Measurements from ENCODE around the gene PRKD1. TPM values are rescaled to one million over a fixed set of nuclear protein-coding genes. Genes with fewer than 3 reads are reported as not detected.

Gene PRKD1
- total RNA-seq, 1 experiment from 2014 or later = 0.36 TPM

GRCh38 chr14:29601616-29602015, 326.0 kb downstream of the PRKD1 start:
- DNase-seq = no peak
- CTCF ChIA-PET = no interaction called here
- H3K9me3 ChIP-seq = no peaks in the 10 kb centered on the region
- intact Hi-C loops (cut with micrococcal nuclease; ENCODE audit: unreplicated experiment) = no loop called here
- no peaks in the 10 kb centered on the region for H3K27me3 ChIP-seq (replicated peaks; ENCODE audit: control insufficient read depth, insufficient read depth, low read length)
- Mint-ChIP-seq H3K9me3 (ENCODE audit: unreplicated experiment) (no peaks in the 10 kb centered on the region), H3K27ac (ENCODE audit: unreplicated experiment) (no peak overlapping the region), H3K4me3 (ENCODE audit: unreplicated experiment) (no peak overlapping the region), H3K27me3 (ENCODE audit: insufficient read depth, unreplicated experiment) (peaks cover 5% of the 10 kb centered on the region), H3K36me3 (ENCODE audit: insufficient read depth, unreplicated experiment) (no peaks in the 10 kb centered on the region), H3K4me1 (ENCODE audit: low read depth, unreplicated experiment) (no peaks in the 10 kb centered on the region)
- H3K4me3 ChIP-seq (ENCODE audit: low read depth, low read length) = no peak overlapping the region
- TF ChIP-seq, protein P1, sequence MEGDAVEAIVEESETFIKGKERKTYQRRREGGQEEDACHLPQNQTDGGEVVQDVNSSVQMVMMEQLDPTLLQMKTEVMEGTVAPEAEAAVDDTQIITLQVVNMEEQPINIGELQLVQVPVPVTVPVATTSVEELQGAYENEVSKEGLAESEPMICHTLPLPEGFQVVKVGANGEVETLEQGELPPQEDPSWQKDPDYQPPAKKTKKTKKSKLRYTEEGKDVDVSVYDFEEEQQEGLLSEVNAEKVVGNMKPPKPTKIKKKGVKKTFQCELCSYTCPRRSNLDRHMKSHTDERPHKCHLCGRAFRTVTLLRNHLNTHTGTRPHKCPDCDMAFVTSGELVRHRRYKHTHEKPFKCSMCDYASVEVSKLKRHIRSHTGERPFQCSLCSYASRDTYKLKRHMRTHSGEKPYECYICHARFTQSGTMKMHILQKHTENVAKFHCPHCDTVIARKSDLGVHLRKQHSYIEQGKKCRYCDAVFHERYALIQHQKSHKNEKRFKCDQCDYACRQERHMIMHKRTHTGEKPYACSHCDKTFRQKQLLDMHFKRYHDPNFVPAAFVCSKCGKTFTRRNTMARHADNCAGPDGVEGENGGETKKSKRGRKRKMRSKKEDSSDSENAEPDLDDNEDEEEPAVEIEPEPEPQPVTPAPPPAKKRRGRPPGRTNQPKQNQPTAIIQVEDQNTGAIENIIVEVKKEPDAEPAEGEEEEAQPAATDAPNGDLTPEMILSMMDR (IDR thresholded peaks at IDR 0.05; ENCODE audit: insufficient read depth in 1 of 2, low read depth in 1 of 2, low read length in 1 of 2, severe bottlenecking in 1 of 2, unreplicated experiment in 1 of 2) = no peak
- POLR2A ChIA-PET = no interaction called here
- BruUV-seq (replicated peaks) = no TSS peak
- no peaks in the 10 kb centered on the region for H3K36me3 ChIP-seq (ENCODE audit: control insufficient read depth, insufficient read depth, low read length)
- no peaks in the 10 kb centered on the region for H3K4me1 ChIP-seq

GRCh38 chr14:29587761-29588470, 339.7 kb downstream of the PRKD1 start:
- no TSS peak for BruUV-seq (replicated peaks)
- Histone ChIP-seq H3K9me3 (no peaks in the 10 kb centered on the region), H3K4me3 (ENCODE audit: low read depth, low read length) (no peak overlapping the region), H3K4me1 (no peaks in the 10 kb centered on the region), H3K36me3 (ENCODE audit: control insufficient read depth, insufficient read depth, low read length) (no peaks in the 10 kb centered on the region), H3K27me3 (replicated peaks; ENCODE audit: control insufficient read depth, insufficient read depth, low read length) (no peaks in the 10 kb centered on the region)
- Mint-ChIP-seq H3K4me1 (ENCODE audit: low read depth, unreplicated experiment) (peaks cover 5% of the 10 kb centered on the region), H3K4me3 (ENCODE audit: unreplicated experiment) (no peak overlapping the region), H3K9me3 (ENCODE audit: unreplicated experiment) (no peaks in the 10 kb centered on the region), H3K27ac (ENCODE audit: unreplicated experiment) (no peak overlapping the region), H3K27me3 (ENCODE audit: insufficient read depth, unreplicated experiment) (peaks cover 6% of the 10 kb centered on the region), H3K36me3 (ENCODE audit: insufficient read depth, unreplicated experiment) (no peaks in the 10 kb centered on the region)
- intact Hi-C loops (cut with micrococcal nuclease; ENCODE audit: unreplicated experiment) = no loop called here
- TF ChIP-seq, protein P1 (IDR thresholded peaks at IDR 0.05; ENCODE audit: insufficient read depth in 1 of 2, low read depth in 1 of 2, low read length in 1 of 2, severe bottlenecking in 1 of 2, unreplicated experiment in 1 of 2) = no peak
- CTCF ChIA-PET = no interaction called here
- DNase-seq = no peak
- POLR2A ChIA-PET = no interaction called here

DNA sequence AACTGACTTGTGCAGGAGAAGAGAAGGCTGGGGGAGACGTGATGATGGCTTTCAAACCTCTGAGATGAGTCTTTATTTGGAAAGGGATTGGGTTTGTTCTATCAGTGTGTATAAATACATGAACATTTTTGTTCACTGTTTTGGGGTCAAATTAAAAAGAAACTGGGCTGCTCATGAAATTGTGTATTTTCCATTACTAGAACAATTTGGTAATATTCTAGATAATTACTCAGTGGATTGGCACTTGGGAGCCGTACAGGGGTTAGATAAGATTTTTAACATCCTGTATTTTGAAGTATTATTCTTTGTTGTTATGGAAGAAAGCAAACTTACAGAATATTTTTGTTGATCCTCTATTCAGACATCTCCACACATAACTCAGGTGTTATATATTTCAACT, 340.6 kb downstream of the PRKD1 start:
- Histone ChIP-seq H3K9me3 (no peaks in the 10 kb centered on the region), H3K36me3 (ENCODE audit: control insufficient read depth, insufficient read depth, low read length) (no peaks in the 10 kb centered on the region), H3K4me1 (no peaks in the 10 kb centered on the region), H3K4me3 (ENCODE audit: low read depth, low read length) (no peak overlapping the region), H3K27me3 (replicated peaks; ENCODE audit: control insufficient read depth, insufficient read depth, low read length) (no peaks in the 10 kb centered on the region)
- intact Hi-C loops (cut with micrococcal nuclease; ENCODE audit: unreplicated experiment) = no loop called here
- H3K9me3 Mint-ChIP-seq (ENCODE audit: unreplicated experiment) = no peaks in the 10 kb centered on the region
- no peak for DNase-seq
- no peaks in the 10 kb centered on the region for H3K36me3 Mint-ChIP-seq (ENCODE audit: insufficient read depth, unreplicated experiment)
- CTCF ChIA-PET = no interaction called here
- POLR2A ChIA-PET = no interaction called here
- TF ChIP-seq, protein P1 (IDR thresholded peaks at IDR 0.05; ENCODE audit: insufficient read depth in 1 of 2, low read depth in 1 of 2, low read length in 1 of 2, severe bottlenecking in 1 of 2, unreplicated experiment in 1 of 2) = no peak
- peaks cover 9% of the 10 kb centered on the region for H3K27me3 Mint-ChIP-seq (ENCODE audit: insufficient read depth, unreplicated experiment)
- peaks cover 5% of the 10 kb centered on the region for H3K4me1 Mint-ChIP-seq (ENCODE audit: low read depth, unreplicated experiment)
- no peak overlapping the region for H3K27ac Mint-ChIP-seq (ENCODE audit: unreplicated experiment)
- no TSS peak for BruUV-seq (replicated peaks)
- H3K4me3 Mint-ChIP-seq (ENCODE audit: unreplicated experiment) = no peak overlapping the region
